GM18909 (cell line): ENCODE measurements around the gene THSD4.
A peak's percentile ranks its signal among the peaks of the same experiment; 100 is the strongest.

Experiments
- ATAC-seq: cut with Tn5 transposase; IDR thresholded peaks from one replicate; pipeline ENCODE4 v1.9.1; 2021; ENCODE audit warnings: mild to moderate bottlenecking; ENCODE audit not compliant: unreplicated experiment, poor library complexity

Gene THSD4

DNA sequence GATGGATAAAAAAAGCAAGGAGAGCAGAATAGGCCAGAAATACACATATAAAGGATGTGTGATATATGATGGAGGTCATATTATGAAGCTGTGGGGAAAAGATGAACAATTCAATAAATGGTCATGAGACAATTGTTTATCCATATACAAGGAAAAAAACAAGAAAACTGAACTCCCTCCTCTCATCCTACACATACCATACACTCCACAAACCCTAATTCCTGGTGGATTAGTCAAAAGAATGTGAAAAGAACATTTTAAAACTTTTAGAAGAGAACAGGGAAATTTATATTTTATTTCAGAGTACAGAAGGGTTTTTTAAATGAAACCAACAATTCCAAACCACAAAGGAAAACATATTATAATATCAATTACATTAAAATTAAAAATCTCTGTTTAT is 660.6 kb downstream of the THSD4 start:
- no peak for ATAC-seq

DNA sequence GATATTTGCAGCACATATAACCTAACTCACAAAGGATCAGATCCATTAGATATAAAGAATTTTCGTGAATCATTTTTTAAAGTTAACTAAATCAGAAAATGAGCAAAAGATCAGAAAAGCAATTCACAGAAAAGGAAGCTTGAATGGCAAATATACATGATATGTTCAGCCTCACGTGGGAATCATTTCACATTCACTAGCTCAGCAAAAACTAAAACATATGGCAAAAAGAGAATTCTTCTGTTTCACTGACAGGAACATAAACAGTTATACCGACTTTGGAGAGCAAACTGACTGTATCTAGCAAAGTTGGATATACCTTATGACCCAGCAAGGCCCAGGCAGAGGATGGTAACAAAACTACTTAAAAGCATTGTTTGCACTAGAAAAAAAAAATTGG is 661.0 kb downstream of the THSD4 start:
- ATAC-seq: no peak

DNA sequence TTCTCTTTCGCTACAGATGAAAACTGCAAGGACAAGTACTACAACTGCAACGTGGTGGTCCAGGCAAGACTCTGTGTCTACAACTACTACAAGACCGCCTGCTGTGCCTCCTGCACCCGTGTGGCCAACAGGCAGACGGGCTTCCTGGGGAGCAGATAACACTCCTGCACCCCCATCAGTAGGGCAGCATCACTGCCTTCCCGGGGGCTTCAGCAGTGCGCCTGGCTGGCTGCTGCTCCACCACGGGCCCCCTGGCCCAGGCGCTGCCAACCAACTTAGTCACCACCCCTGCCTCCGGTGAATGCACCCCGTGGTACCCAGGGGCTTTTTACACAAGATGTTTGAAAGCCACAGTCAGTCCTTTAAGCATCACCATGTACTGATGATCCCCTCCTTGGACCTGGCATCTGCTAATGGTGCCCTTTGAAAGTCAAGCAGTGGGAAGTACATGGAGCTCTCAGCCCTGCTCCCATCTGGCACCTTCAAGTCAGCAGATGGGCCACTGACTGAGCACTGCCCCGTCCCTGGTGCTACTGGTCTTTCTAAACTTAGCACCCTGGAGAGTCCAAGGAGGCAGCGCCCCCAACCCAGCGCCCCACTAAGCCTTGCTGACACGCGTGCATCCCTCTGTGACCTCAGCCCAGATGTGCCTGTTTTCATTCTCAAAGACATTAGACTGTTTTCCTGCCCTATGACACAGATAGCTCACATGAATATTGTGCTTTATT is 662.1 kb downstream of the THSD4 start:
- ATAC-seq: no peak

DNA sequence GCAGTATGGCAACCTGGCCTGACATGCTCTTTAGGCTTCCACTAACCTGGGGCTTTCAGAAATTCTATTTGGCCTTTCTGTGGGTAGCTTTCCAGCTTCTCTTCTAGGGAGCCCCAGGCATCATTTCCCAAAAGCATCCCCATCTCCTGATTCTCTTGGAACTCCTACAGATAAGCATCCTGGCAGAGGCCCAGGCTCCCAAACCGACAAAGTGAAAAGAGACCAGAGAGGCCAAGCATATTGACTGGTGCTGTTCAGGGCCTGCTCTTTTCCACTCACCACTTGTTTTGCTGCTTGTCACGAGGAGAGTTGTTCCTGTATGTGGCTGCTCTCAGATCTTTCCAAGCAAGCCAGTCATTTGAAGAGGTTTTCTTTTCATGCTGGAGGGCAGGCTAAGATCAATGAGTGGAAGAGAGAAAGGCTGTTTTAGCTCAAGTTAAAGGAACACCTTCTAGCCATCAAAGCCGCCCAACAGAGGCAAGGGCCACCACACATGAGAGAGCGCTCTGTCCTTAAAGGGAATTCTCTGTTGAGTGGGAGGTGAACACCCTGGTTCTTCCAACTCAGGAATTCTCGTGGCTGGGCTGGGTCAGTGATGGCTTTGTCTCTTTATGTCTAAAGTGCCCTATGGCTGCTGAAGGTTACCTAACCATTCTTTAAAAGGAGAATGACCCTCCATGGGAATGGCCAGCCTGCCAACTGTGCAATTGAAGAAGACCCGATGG is 664.0 kb downstream of the THSD4 start:
- no peak for ATAC-seq

DNA sequence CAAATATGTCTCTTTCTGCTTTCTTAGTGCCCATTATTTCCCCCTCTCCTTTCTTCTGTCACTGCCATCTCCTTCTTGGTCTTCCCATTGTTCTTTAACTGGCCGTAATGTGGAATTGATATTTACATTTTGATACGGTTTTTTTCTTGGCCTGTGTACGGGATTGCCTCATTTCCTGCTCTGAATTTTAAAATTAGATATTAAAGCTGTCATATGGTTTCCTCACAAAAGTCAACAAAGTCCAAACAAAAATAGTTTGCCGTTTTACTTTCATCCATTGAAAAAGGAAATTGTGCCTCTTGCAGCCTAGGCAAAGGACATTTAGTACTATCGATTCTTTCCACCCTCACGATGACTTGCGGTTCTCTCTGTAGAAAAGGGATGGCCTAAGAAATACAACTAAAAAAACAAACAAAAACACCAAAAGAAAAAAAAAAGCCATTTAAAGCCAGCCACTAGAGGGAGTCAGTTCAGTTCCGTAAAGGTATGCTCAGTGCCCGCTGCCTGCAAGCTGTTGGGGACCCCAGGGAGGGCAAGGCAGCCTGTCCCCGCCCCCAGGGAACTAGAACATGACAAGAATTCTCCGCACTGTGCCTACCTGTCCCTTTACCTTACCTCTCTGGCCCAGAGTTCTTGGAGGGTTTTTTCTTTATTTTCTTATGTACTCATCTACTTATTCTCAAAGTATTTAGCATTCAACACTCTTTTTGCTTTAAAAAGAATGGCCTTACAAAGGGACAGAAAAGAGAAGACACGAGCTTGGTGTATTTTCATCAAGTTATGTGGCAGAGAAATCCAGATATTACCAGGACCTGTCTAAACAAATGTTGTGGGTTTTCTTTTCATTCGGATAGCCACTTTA is 665.1 kb downstream of the THSD4 start:
- peak; percentile 64 for ATAC-seq

DNA sequence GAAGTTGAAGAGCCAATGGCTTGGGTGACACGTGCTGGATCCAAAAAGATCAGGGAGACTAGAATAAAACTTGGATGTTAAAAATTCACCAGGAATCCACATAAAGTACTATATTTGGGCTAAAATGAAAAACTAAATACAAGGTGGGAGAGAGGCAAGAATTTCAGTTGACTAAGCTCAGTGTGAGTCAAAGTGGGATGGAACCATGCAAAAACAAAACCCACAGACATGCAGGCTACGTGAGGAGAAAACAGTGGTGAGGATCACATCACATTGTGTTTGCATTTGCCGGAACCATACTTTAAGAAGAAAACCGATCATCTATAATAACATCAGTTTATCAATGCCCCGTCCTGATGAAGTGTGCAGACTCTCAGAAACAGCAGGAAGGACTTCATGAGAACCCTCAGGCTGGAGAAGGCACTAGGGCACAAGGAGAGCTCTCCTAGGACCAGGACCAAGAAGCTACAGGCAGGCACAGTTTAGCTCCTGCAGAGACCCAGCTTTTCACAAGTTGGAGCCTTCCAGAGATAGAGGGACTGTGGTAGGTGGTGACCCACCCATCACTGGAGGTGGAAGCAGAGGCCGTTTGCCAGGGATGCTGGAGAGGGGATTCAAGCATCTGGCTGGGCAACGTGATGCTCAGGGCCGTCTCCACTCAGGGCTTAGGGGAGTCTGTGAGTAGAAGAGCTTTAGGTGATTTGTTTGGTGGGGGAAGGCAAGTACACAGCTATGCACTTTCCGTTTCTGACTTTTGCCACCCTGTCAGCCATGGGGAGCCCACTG is 666.1 kb downstream of the THSD4 start:
- ATAC-seq: no peak

DNA sequence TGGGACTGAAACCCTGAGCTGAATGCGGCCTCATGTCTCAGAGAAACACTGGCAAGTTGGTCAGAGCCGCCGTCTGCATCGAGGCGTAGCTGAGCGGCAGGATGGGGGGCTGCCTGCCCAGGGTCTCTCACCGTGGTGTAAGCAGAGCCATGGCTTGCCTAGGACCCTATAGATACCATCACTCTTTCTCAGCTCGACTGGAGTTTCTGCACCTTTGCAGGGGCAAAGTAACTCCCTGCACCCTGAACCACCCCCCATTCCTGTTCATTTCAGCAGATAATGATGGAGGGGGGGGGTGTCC is 666.6 kb downstream of the THSD4 start:
- no peak for ATAC-seq

DNA sequence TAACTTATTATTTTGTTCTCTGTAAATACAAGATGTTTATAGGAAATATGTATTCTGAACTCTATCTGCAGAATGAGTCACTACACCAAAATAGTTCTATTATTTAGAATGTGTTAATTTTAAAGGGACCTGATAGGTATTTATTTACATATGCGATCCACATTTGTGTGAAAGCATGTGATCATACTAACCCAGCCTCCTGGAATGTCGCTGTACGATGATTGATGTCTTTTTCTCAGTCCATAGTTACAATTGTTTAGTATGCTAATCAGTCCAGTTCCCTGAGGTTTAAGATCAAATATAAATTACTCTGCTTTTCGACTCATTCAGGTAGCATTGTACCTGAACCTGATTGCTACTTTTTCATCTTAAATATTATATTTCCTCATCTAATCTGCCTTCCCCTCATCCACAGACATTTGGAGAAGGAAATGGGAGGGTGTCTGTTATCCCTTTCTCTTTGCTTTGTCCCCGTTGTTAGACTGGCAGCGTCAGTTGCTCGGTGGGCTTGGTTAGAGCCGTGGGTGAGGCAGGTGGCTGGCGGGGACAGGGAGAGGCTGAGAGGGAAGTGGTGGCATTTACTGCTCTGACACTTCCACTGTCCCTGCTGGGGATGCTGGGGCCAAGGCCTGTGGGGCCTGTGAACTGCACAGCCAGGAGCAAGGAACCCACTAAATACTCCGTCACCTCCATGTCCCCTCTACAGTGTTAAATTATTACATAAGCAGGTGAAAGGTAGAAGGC is 667.3 kb downstream of the THSD4 start:
- ATAC-seq: no peak

DNA sequence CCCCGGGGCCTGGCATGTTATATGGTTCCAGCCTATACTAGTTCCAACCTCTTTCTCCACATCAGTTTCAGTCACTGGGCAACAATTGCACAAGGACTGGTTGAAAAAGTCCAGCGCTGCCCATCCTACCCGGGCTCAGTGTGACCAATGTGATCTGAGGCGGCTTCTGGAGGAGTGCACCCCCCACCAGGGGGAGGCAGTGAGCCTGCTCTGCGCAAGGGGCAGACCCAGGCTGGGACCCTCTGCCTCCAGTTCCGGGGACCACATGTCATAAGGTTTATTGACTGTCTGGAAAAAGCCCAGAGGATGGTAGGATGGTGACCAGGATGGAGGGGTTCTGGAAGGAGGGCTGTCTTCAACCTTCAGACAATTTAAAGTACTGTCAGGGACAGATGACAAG is 669.4 kb downstream of the THSD4 start:
- ATAC-seq: no peak

DNA sequence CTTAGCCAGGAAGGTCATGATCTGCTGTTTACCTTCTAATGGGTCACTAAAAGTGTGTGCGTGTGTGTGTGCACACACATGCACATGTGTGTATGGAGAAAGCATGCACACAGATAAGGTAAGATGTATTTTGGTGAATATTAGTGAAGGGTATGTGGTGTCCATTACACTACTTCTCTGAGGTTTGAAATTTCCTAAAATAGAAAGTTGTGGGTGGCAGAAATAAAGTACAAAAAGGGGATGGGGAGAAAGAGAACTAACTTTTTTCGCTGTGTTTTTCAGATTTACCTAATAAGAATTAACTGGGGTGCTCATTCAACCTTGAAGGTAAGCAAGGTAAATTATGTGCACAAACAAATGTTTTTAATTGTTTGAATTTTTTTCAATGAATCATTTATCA is 670.7 kb downstream of the THSD4 start:
- no peak for ATAC-seq

DNA sequence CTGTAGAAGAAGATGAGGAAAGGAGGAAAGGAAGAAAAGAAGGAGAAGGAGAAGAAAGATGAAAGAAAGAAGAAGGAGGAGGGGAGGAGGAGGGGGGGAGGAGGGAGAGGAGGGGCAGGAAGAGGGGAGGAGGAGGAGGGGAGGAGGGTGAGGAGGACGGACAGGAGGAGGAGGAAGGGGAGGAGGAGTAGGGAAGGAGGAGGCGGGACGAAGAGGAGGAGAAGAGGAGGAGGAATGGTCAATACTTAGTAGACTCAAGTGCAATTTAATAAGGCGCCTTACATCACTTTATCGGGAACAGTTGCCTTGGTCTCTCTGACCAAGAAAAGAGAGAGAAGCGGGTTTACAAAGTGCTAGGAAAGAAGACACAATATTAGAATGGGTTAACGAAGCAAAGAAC is 671.4 kb downstream of the THSD4 start:
- ATAC-seq: no peak

DNA sequence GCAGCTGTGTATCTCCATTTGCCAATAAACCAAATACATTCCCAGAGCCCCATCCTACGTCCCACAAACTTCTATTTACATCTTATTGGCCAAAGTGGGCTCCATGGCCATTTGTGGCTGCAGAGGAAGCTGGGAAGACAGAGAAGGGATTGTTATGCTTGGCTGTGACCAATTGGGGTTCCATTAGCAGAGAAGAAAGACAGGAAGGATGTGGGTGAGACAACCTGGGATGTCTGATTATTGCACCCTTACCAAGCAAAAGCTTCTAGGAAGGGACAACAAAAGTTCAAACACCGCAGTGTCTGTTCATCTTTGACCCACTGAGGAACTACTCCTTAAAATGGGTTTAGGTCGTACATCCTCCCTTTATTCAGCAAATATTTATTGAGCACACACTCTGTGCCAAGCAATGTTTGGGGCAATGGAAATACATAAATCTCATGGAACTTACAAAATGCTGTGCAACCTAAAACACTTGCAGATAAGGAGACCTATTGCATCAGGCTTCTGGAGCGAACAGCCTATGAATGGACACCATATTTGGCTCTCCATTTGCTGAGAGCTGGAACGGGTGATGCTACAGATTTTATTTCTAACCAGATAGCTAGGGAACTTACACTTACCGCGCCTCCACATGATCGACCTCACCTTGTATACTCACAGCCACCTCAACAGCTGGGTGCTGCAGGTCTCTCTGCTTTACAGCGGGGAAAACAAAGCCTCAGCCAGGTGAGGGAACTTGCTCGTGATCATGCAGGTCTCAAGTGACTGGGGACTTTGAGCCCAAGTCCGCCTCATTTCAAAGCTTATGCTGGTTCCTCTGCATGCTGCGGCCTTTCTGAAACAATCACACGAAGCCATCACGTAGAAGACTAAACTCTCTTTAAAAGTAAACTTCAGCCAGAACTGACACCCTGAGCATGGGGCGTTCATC is 673.6 kb downstream of the THSD4 start:
- no peak for ATAC-seq

DNA sequence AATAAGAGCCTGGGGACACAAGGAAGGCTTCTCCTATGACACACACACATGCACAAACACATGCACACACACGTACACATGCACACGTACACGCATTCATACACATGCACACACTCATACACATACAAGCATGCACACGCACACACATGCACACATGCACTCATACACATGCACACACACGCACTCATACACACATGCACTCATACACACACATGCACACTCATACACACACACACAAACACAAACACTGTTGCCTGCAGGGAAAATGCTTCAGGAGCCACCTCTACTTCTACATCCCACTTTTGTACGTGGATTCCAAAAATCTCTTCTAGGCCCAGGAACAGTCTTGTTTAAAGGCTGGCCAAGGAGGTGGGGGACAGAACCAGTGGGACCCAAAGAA is 674.3 kb downstream of the THSD4 start:
- no peak for ATAC-seq

DNA sequence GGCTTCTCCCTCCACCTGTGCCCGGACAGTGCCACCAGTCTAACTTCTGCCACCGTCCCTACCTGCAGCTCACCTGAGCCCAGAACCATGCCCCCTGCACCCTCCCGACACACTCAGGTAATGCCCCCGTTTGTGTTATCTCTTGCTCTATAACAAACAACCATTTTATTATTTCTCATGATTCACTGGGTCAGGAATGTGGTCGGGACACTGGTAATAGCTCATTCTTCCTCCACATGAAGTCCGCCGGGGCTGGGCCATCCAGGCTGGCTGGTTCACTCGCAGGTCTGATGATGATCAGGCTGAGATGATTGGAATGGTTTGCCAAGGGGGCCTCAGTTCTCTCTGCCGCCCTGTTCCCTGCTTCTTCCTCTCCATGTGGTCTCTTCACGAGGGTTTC is 674.8 kb downstream of the THSD4 start:
- no peak for ATAC-seq

DNA sequence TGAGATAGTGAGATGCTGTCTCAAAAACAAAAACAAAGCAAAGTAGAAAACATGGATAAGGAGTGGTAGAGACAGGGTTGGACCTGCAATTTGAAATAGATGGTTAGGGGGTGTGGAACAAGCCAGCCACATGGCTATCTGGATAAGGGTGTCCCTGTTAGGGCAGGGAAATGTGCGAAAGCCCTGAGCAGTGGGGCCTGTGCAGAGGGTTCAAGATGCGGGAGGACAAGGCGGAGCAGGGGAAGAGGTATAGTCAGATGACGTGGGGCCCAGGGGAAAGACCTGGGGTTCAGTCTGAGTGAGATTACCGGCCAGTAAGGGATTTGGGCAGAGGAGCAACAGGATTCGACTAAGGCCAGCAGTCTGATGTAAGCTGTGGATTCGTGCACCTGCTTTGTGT is 676.7 kb downstream of the THSD4 start:
- ATAC-seq: no peak

DNA sequence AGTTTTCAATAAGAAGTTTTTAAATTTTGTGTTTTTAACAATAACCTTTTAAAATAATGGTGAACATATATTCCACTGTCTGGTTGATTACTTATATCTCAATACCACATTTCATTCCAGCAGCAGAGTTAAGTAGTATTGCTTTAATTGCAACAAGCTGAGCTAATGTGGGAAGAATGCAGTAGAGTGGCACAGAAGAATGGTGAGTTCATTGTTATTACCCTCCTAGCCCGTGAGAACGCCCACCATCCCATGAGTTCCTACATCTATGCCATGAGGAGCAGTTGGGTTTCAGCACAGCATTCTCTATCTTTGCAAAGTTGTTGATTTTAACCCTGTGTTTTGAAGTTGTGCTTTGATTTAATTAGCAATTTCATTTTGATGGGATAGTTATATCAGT is 677.2 kb downstream of the THSD4 start:
- ATAC-seq: no peak

DNA sequence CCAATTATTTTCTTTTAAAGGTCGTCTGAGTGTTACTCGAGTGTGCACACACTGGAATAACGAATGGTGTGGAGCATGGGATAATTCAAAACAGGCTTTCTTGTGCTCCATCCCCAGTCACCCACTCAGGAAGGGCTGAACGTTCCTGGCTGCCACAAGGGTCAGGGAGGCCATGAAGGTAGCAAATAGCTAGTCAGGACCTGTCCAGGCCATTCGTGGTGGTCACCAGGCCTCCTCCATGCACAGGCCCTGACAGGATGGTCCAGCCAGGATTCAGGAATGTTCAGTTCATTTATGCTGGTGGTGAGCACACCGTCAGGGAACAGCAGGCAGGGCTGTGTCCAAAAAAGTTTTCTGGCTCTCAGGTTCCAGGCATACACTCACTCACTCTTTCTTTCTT is 683.4 kb downstream of the THSD4 start:
- ATAC-seq: no peak

DNA sequence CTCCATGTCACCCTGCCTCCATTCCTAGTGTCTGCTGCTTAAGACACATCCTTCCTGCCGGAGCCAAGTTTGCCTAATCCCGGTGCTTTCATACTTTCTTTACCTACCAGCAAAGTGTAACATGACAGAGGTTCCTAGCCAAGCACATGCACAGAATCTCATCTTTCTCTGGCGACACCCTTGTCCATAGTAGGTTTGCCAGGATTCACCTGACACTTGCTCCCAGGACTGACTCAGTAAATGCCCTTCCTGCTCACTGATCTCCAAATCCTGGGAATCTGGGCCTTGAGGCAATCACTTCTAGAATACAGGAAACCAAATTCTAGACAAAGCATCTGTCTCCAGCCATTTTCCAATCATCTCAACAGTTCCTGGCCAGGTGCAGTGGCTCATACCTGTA is 684.9 kb downstream of the THSD4 start:
- ATAC-seq: no peak
